ENCODE results near the gene ZNF417. TPM values are rescaled to one million over a fixed set of nuclear protein-coding genes. Genes with fewer than 3 reads are reported as not detected.
A peak's percentile ranks its signal among the peaks of the same experiment; 100 is the strongest.

Gene ZNF417
- total and polyA plus RNA-seq, 2 of the 4 experiments (the other 2 are of a cell fraction) = 4.0 to 23.1 TPM

DNA sequence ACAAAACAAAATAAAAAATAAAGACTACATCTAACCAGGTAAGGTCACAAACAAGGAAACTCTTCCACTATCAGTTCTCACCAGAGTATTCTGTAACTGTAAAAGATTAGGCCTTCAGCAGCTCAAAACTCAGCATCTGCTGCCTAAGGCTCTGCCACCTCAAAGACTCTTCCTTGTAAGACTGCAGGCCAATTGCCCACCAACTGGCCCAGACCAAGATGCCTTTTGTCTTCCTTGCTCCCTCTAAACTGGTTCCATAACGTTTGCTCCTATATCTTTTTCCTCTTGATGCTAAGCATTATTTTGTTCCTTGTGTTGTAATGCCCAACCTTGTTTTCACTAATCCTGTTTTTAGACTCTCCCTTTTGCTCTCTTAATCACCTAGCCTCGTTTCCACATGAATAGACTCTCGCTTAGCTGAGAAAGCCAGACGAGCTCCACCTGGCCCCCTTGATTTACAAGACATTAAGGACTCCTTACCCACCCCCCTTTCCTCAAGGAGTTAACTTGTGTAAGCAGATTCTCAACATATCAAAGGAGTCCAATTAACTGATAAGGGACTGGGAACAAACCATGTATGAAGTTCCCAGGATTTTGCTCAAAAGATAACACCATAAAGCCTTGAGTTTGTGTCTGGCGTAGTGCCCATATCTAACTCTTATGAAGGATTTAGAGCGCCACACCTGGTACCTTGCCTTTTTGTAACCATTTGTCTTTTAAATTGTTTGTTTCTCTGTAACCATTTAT, 29.0 kb downstream of the ZNF417 start:
- Histone ChIP-seq H3K18ac (ENCODE audit: low read depth, low read length) (no peak overlapping the region), H2AK5ac (ENCODE audit: low read depth, low read length) (no peak overlapping the region), H3K4ac (ENCODE audit: low read depth, low read length) (no peak overlapping the region), H3K79me1 (ENCODE audit: low read depth in 1 of 2, low read length in 2 of 2) (peaks cover 16 to 25% of the 10 kb centered on the region in 2 experiments), H3K36me3 (ENCODE audit: control insufficient read depth, insufficient read depth, low read length) (peaks cover 5% of the 10 kb centered on the region), H3K27me3 (ENCODE audit: control insufficient read depth, insufficient read depth, low read length) (no peaks in the 10 kb centered on the region), H2AFZ (replicated peaks; ENCODE audit: low read length, poor library complexity) (no peak overlapping the region), H2BK20ac (ENCODE audit: low read depth, low read length) (no peak overlapping the region), H3K4me2 (ENCODE audit: low read depth, low read length) (peak overlapping the region; percentile 85), H3K56ac (ENCODE audit: extremely low read depth, insufficient read depth, low read length) (no peak overlapping the region), H3K9me1 (ENCODE audit: insufficient read depth, low read length) (no peaks in the 10 kb centered on the region), H2AK9ac (replicated peaks; ENCODE audit: low read depth, low read length, poor library complexity) (no peak overlapping the region), H2BK120ac (ENCODE audit: low read depth, low read length) (no peak overlapping the region), H3K14ac (replicated peaks; ENCODE audit: low read depth, low read length) (0 out of 2 replicates have a peak overlapping the region, but pooled peaks have one; percentile 22), H3K9me3 (ENCODE audit: control insufficient read depth, insufficient read depth, low read length) (peaks cover 3% of the 10 kb centered on the region; the same call in 1 of the 2 replicates), H2BK5ac (ENCODE audit: low read depth, low read length, poor library complexity, severe bottlenecking) (no peak overlapping the region), H3K4me3 (ENCODE audit: insufficient read depth, low read depth, low read length) (no peak overlapping the region), H3K27ac (ENCODE audit: insufficient read depth, low read length) (no peak overlapping the region), H3K9ac (ENCODE audit: low read depth, low read length) (no peak overlapping the region), H2BK15ac (ENCODE audit: low read depth, low read length) (no peak overlapping the region), H3K4me1 (ENCODE audit: control insufficient read depth, insufficient read depth, low read length) (peaks cover 2% of the 10 kb centered on the region; the same call in 1 of the 2 replicates), H3K23ac (ENCODE audit: low read depth, low read length) (peak overlapping the region; percentile 66; the same call in 1 of the 2 replicates), H4K8ac (ENCODE audit: low read depth in 2 of 2, low read length in 2 of 2) (no peak overlapping the region), H4K20me1 (ENCODE audit: insufficient read depth, low read length) (no peaks in the 10 kb centered on the region), H4K91ac (ENCODE audit: insufficient read depth, low read depth, low read length) (no peak overlapping the region), H4K5ac (ENCODE audit: low read depth, low read length) (no peak overlapping the region)
- WGBS, 2 experiments (ENCODE audit: extremely low coverage in 2 of 2, insufficient read length in 1 of 2) = 0% methylated on average over 1 of the region's 6 CpGs; no CpG with 5 or more reads in 1 of the 2 experiments
- no peak for DNase-seq
- dilution Hi-C loops (cut with HindIII; ENCODE audit: low sequenced_read_pairs, unreplicated experiment) (no loop called here), in situ Hi-C loops (cut with MboI; ENCODE audit: low sequenced_read_pairs) (no loop called here), intact Hi-C loops (cut with micrococcal nuclease) (no loop called here)
- CTCF ChIA-PET = no interaction called here
- POLR2A ChIA-PET (ENCODE audit: unreplicated experiment) = no interaction called here
- no peak for ATAC-seq (ENCODE audit: low read depth)
- BruUV-seq (replicated peaks) = no TSS peak
- TF ChIP-seq NFE2L2 (IDR thresholded peaks at IDR 0.05; ENCODE audit: low read depth, low read length) (no peak), RAD21 (IDR thresholded peaks at IDR 0.05; ENCODE audit: low read length) (no peak), MAFK (IDR thresholded peaks at IDR 0.05; ENCODE audit: low read depth, low read length) (no peak), MXI1 (IDR thresholded peaks at IDR 0.05; ENCODE audit: borderline replicate concordance, low read depth, low read length) (no peak), CEBPB (IDR thresholded peaks at IDR 0.05; ENCODE audit: low read depth, low read length) (no peak), BHLHE40 (IDR thresholded peaks at IDR 0.05; ENCODE audit: low read depth, low read length) (no peak), FOS (IDR thresholded peaks at IDR 0.05; ENCODE audit: low read depth, low read length) (no peak), CTCF (conservative IDR thresholded peaks at IDR 0.05; ENCODE audit: low read depth, low read length) (no peak), SMC3 (IDR thresholded peaks at IDR 0.05; ENCODE audit: low read depth, low read length) (no peak), RCOR1 (IDR thresholded peaks at IDR 0.05; ENCODE audit: insufficient replicate concordance, low read length) (no peak), RFX5 (IDR thresholded peaks at IDR 0.05; ENCODE audit: low read depth, low read length) (no peak), POLR2A (IDR thresholded peaks at IDR 0.05; ENCODE audit: low read depth, low read length) (no peak), CHD1 (IDR thresholded peaks at IDR 0.05; ENCODE audit: low read depth, low read length) (no peak)
- TF ChIP-seq, protein P1, sequence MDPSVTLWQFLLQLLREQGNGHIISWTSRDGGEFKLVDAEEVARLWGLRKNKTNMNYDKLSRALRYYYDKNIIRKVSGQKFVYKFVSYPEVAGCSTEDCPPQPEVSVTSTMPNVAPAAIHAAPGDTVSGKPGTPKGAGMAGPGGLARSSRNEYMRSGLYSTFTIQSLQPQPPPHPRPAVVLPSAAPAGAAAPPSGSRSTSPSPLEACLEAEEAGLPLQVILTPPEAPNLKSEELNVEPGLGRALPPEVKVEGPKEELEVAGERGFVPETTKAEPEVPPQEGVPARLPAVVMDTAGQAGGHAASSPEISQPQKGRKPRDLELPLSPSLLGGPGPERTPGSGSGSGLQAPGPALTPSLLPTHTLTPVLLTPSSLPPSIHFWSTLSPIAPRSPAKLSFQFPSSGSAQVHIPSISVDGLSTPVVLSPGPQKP (IDR thresholded peaks at IDR 0.05; ENCODE audit: borderline replicate concordance, low read depth, low read length) = no peak
- TF ChIP-seq, protein P2, sequence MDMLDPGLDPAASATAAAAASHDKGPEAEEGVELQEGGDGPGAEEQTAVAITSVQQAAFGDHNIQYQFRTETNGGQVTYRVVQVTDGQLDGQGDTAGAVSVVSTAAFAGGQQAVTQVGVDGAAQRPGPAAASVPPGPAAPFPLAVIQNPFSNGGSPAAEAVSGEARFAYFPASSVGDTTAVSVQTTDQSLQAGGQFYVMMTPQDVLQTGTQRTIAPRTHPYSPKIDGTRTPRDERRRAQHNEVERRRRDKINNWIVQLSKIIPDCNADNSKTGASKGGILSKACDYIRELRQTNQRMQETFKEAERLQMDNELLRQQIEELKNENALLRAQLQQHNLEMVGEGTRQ (IDR thresholded peaks at IDR 0.05; ENCODE audit: low read depth, low read length) = no peak

Data from IMR-90 (cell line).